ENCODE results near the gene CROCC2. TPM values are rescaled to one million over a fixed set of nuclear protein-coding genes. Genes with fewer than 3 reads are reported as not detected.
A peak's percentile ranks its signal among the peaks of the same experiment; 100 is the strongest.

Gene CROCC2
- total and polyA plus RNA-seq, 5 donors from 2014 or later: not detected

- DNase-seq (no peak), ATAC-seq (ENCODE audit: low read depth in 2 of 2) (no peak)
- Histone ChIP-seq H3K9me3 (ENCODE audit: control insufficient read depth in 2 of 2, low read length in 2 of 2) (peaks cover 9 to 11% of the 10 kb centered on the region in 2 experiments), H3K27me3 (ENCODE audit: control insufficient read depth, insufficient read depth, low read length) (no peaks in the 10 kb centered on the region), H3K36me3 (ENCODE audit: control insufficient read depth, insufficient read depth, low read length) (no peaks in the 10 kb centered on the region), H3K4me3 (ENCODE audit: low read depth, low read length) (no peak overlapping the region), H3K27ac (ENCODE audit: insufficient read depth, low read length, poor library complexity, severe bottlenecking) (no peak overlapping the region), H3K4me1 (ENCODE audit: control insufficient read depth, insufficient read depth, low read length, poor library complexity, severe bottlenecking) (no peaks in the 10 kb centered on the region)
- peaks cover 0 to 10% (median 3%) of the 10 kb centered on the region in 7 donors for H3K9me3 Mint-ChIP-seq
- H3K4me3 Mint-ChIP-seq: no peak overlapping the region
- H3K27me3 Mint-ChIP-seq: peaks cover 10% of the 10 kb centered on the region
- no peaks in the 10 kb centered on the region for H3K36me3 Mint-ChIP-seq
- no peaks in the 10 kb centered on the region for H3K4me1 Mint-ChIP-seq
- H3K27ac Mint-ChIP-seq: no peak overlapping the region
Observed at GRCh38 chr2:241020201-241020600, 114.1 kb downstream of the CROCC2 start.

- H3K36me3 Mint-ChIP-seq: no peaks in the 10 kb centered on the region
- peaks cover 10% of the 10 kb centered on the region for H3K27me3 Mint-ChIP-seq
- DNase-seq (no peak), ATAC-seq (ENCODE audit: low read depth in 2 of 2) (no peak)
- Histone ChIP-seq H3K27me3 (ENCODE audit: control insufficient read depth, insufficient read depth, low read length) (no peaks in the 10 kb centered on the region), H3K9me3 (ENCODE audit: control insufficient read depth in 2 of 2, low read length in 2 of 2) (peaks cover 14 to 16% of the 10 kb centered on the region in 2 experiments), H3K27ac (ENCODE audit: insufficient read depth, low read length, poor library complexity, severe bottlenecking) (no peak overlapping the region), H3K36me3 (ENCODE audit: control insufficient read depth, insufficient read depth, low read length) (no peaks in the 10 kb centered on the region), H3K4me1 (ENCODE audit: control insufficient read depth, insufficient read depth, low read length, poor library complexity, severe bottlenecking) (no peaks in the 10 kb centered on the region), H3K4me3 (ENCODE audit: low read depth, low read length) (no peak overlapping the region)
- H3K4me3 Mint-ChIP-seq: peak overlapping the region in 1 of 4 donors; percentile 36
- peaks cover 0 to 4% (median 0%) of the 10 kb centered on the region in 4 donors for H3K4me1 Mint-ChIP-seq
- H3K27ac Mint-ChIP-seq: no peak overlapping the region
- peaks cover 3 to 14% (median 6%) of the 10 kb centered on the region in 7 donors for H3K9me3 Mint-ChIP-seq
Observed at GRCh38 chr2:241020629-241021190, 114.6 kb downstream of the CROCC2 start.

- H3K4me3 Mint-ChIP-seq: peak overlapping the region in 1 of 4 donors; percentile 30
- peaks cover 0 to 4% (median 0%) of the 10 kb centered on the region in 4 donors for H3K4me1 Mint-ChIP-seq
- no peak overlapping the region for H3K27ac Mint-ChIP-seq
- Histone ChIP-seq H3K4me3 (ENCODE audit: low read depth, low read length) (no peak overlapping the region), H3K9me3 (ENCODE audit: control insufficient read depth in 2 of 2, low read length in 2 of 2) (peaks cover 24 to 30% of the 10 kb centered on the region in 2 experiments), H3K36me3 (ENCODE audit: control insufficient read depth, insufficient read depth, low read length) (peaks cover 2% of the 10 kb centered on the region), H3K27ac (ENCODE audit: insufficient read depth, low read length, poor library complexity, severe bottlenecking) (no peak overlapping the region), H3K4me1 (ENCODE audit: control insufficient read depth, insufficient read depth, low read length, poor library complexity, severe bottlenecking) (no peaks in the 10 kb centered on the region), H3K27me3 (ENCODE audit: control insufficient read depth, insufficient read depth, low read length) (no peaks in the 10 kb centered on the region)
- ATAC-seq (ENCODE audit: low read depth in 2 of 2): no peak
- H3K36me3 Mint-ChIP-seq: peaks cover 7% of the 10 kb centered on the region
- peaks cover 14% of the 10 kb centered on the region for H3K27me3 Mint-ChIP-seq
- peaks cover 3 to 24% (median 16%) of the 10 kb centered on the region in 7 donors for H3K9me3 Mint-ChIP-seq
- DNase-seq: no peak
Observed at GRCh38 chr2:241025639-241026038, 119.5 kb downstream of the CROCC2 start.

GRCh38 chr2:241029599-241030332, 123.6 kb downstream of the CROCC2 start:
- no peak for DNase-seq
- H3K27ac Mint-ChIP-seq: no peak overlapping the region
- Histone ChIP-seq H3K9me3 (ENCODE audit: control insufficient read depth in 2 of 2, low read length in 2 of 2) (peaks cover 19 to 23% of the 10 kb centered on the region in 2 experiments), H3K4me1 (ENCODE audit: control insufficient read depth, insufficient read depth, low read length, poor library complexity, severe bottlenecking) (no peaks in the 10 kb centered on the region), H3K27me3 (ENCODE audit: control insufficient read depth, insufficient read depth, low read length) (no peaks in the 10 kb centered on the region), H3K36me3 (ENCODE audit: control insufficient read depth, insufficient read depth, low read length) (peaks cover 5% of the 10 kb centered on the region), H3K27ac (ENCODE audit: insufficient read depth, low read length, poor library complexity, severe bottlenecking) (no peak overlapping the region), H3K4me3 (ENCODE audit: low read depth, low read length) (no peak overlapping the region)
- peaks cover 0 to 4% (median 1%) of the 10 kb centered on the region in 4 donors for H3K4me1 Mint-ChIP-seq
- ATAC-seq (ENCODE audit: low read depth in 2 of 2): no peak
- H3K9me3 Mint-ChIP-seq: peaks cover 2 to 22% (median 14%) of the 10 kb centered on the region in 7 donors
- peaks cover 7% of the 10 kb centered on the region for H3K36me3 Mint-ChIP-seq
- no peak overlapping the region for H3K4me3 Mint-ChIP-seq
- H3K27me3 Mint-ChIP-seq: peaks cover 10% of the 10 kb centered on the region

- ATAC-seq (ENCODE audit: low read depth in 2 of 2) (no peak), DNase-seq (no peak)
- Mint-ChIP-seq H3K27ac (no peak overlapping the region), H3K4me3 (no peak overlapping the region), H3K4me1 (peaks cover 0 to 4% (median 1%) of the 10 kb centered on the region in 4 donors), H3K27me3 (peaks cover 13% of the 10 kb centered on the region), H3K36me3 (peaks cover 7% of the 10 kb centered on the region), H3K9me3 (peaks cover 2 to 18% (median 13%) of the 10 kb centered on the region in 7 donors)
- H3K36me3 ChIP-seq (ENCODE audit: control insufficient read depth, insufficient read depth, low read length): peaks cover 5% of the 10 kb centered on the region
- H3K4me3 ChIP-seq (ENCODE audit: low read depth, low read length): no peak overlapping the region
- no peaks in the 10 kb centered on the region for H3K27me3 ChIP-seq (ENCODE audit: control insufficient read depth, insufficient read depth, low read length)
- no peak overlapping the region for H3K27ac ChIP-seq (ENCODE audit: insufficient read depth, low read length, poor library complexity, severe bottlenecking)
- peaks cover 14 to 18% of the 10 kb centered on the region in 2 experiments for H3K9me3 ChIP-seq (ENCODE audit: control insufficient read depth in 2 of 2, low read length in 2 of 2)
- H3K4me1 ChIP-seq (ENCODE audit: control insufficient read depth, insufficient read depth, low read length, poor library complexity, severe bottlenecking): no peaks in the 10 kb centered on the region
Observed at GRCh38 chr2:241030333-241030680, 124.2 kb downstream of the CROCC2 start.

GRCh38 chr2:241030883-241031282, 124.7 kb downstream of the CROCC2 start:
- Mint-ChIP-seq H3K27ac (no peak overlapping the region), H3K9me3 (peaks cover 0 to 16% (median 8%) of the 10 kb centered on the region in 7 donors), H3K4me1 (peaks cover 0 to 2% (median 0%) of the 10 kb centered on the region in 4 donors), H3K36me3 (peaks cover 7% of the 10 kb centered on the region), H3K27me3 (peaks cover 13% of the 10 kb centered on the region), H3K4me3 (no peak overlapping the region)
- Histone ChIP-seq H3K4me3 (ENCODE audit: low read depth, low read length) (no peak overlapping the region), H3K36me3 (ENCODE audit: control insufficient read depth, insufficient read depth, low read length) (peaks cover 5% of the 10 kb centered on the region), H3K27me3 (ENCODE audit: control insufficient read depth, insufficient read depth, low read length) (no peaks in the 10 kb centered on the region), H3K9me3 (ENCODE audit: control insufficient read depth in 2 of 2, low read length in 2 of 2) (peaks cover 8 to 12% of the 10 kb centered on the region in 2 experiments), H3K27ac (ENCODE audit: insufficient read depth, low read length, poor library complexity, severe bottlenecking) (no peak overlapping the region), H3K4me1 (ENCODE audit: control insufficient read depth, insufficient read depth, low read length, poor library complexity, severe bottlenecking) (no peaks in the 10 kb centered on the region)
- no peak for ATAC-seq (ENCODE audit: low read depth in 2 of 2)
- DNase-seq: no peak

GRCh38 chr2:241031436-241032165, 125.5 kb downstream of the CROCC2 start:
- Histone ChIP-seq H3K27ac (ENCODE audit: insufficient read depth, low read length, poor library complexity, severe bottlenecking) (no peak overlapping the region), H3K27me3 (ENCODE audit: control insufficient read depth, insufficient read depth, low read length) (no peaks in the 10 kb centered on the region), H3K4me3 (ENCODE audit: low read depth, low read length) (no peak overlapping the region), H3K9me3 (ENCODE audit: control insufficient read depth in 2 of 2, low read length in 2 of 2) (peaks cover 2 to 5% of the 10 kb centered on the region in 2 experiments), H3K4me1 (ENCODE audit: control insufficient read depth, insufficient read depth, low read length, poor library complexity, severe bottlenecking) (peaks cover 2% of the 10 kb centered on the region), H3K36me3 (ENCODE audit: control insufficient read depth, insufficient read depth, low read length) (peaks cover 5% of the 10 kb centered on the region)
- Mint-ChIP-seq H3K4me3 (peak overlapping the region in 1 of 4 donors; percentile 69), H3K27me3 (peaks cover 13% of the 10 kb centered on the region), H3K4me1 (peaks cover 0 to 3% (median 1%) of the 10 kb centered on the region in 4 donors), H3K9me3 (peaks cover 0 to 14% (median 3%) of the 10 kb centered on the region in 7 donors), H3K36me3 (peaks cover 3% of the 10 kb centered on the region), H3K27ac (no peak overlapping the region)
- ATAC-seq (ENCODE audit: low read depth in 2 of 2) (no peak), DNase-seq (no peak)
